ENCODE measurements around the gene RGS9. TPM values are rescaled to one million over a fixed set of nuclear protein-coding genes. Genes with fewer than 3 reads are reported as not detected.

RGS9 gene
- total and polyA plus RNA-seq, 2 of the 13 experiments (the other 11 are each of a cell fraction or from before 2014, with no cell fraction given), result 0.44 to 0.74 TPM

DNA sequence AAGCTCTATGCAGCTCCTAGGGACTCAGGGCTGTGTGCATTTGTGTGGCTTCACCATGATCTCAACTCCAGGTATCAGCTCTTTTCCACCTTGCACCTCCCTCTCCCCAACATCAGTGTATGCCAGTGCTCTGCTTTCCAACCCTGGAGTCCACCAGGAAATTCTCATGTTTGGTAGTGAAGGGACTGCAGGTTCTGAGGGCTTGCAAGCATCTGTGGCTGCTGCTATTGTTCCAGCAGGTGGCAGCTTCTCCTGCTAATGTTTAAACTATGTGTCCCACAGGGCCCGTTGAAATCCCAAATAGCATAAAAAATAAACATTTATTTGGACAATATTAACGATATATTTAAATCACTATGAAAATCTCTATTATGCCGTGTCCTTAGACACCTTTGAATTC lies 82.0 kb downstream of the RGS9 start:
- BruUV-seq (replicated peaks), result no TSS peak
- Histone ChIP-seq H3K4me3 (replicated peaks in 1 of 3; ENCODE audit: insufficient read depth in 1 of 3, low read depth in 2 of 3, low read length in 3 of 3) (no peak overlapping the region), H3K4me1 (ENCODE audit: insufficient read depth, low read length) (0 out of 2 replicates have a peak, but pooled peaks cover 5% of the 10 kb centered on the region), H2AFZ (ENCODE audit: low read length) (no peak overlapping the region), H3K36me3 (replicated peaks in 1 of 2; ENCODE audit: control insufficient read depth in 1 of 2, insufficient read depth in 2 of 2, low read length in 2 of 2) (no peaks in the 10 kb centered on the region), H4K20me1 (ENCODE audit: insufficient read depth, low read length) (no peaks in the 10 kb centered on the region), H3K27me3 (ENCODE audit: control insufficient read depth in 1 of 2, insufficient read depth in 2 of 2, low read length in 2 of 2) (peaks cover 0 to 19% of the 10 kb centered on the region in 2 experiments; a peak in 1 of 5 replicates), H3K79me2 (ENCODE audit: insufficient read depth, low read length) (no peaks in the 10 kb centered on the region), H3K4me2 (ENCODE audit: low read depth, low read length) (no peak overlapping the region), H3K27ac (ENCODE audit: extremely low read length, insufficient read depth, low read length) (no peak overlapping the region), H3K9ac (ENCODE audit: insufficient read depth, low read depth, low read length) (no peak overlapping the region), H3K9me3 (ENCODE audit: low read length) (no peaks in the 10 kb centered on the region)
- ATAC-seq (peak; percentile 42; the same call in 1 of the 3 replicates), FAIRE-seq (no peak), DNase-seq (ENCODE audit: low spot score) (no peak)
- intact Hi-C loops (cut with micrococcal nuclease; ENCODE audit: unreplicated experiment) (no loop called here), in situ Hi-C loops (cut with HindIII; ENCODE audit: extremely low pct_ligation_motif_present, low pct_unique_long_range_greater_than_20kb) (no loop called here)
- POLR2A ChIA-PET, result no interaction called here
- CTCF ChIA-PET (ENCODE audit: low intra/inter-chr PET ratio, low total read pairs), result interaction anchor here (0.7 kb wide), 1 partner anchor 947 kb away, joined by 3 read pairs; no protein-coding TSS in a partner anchor
- WGBS (ENCODE audit: low lambda C conversion rate), result under 1% methylated on average over 3 of the region's 3 CpGs
- peak; percentile 23; the same call in 1 of the 2 replicates for TF ChIP-seq STAG1 (CRISPR knock-in tag; IDR thresholded peaks at IDR 0.05)
- TF ChIP-seq ZNF773 (CRISPR knock-in tag; IDR thresholded peaks at IDR 0.05; ENCODE audit: borderline replicate concordance), result no peak
- TF ChIP-seq, protein P1, sequence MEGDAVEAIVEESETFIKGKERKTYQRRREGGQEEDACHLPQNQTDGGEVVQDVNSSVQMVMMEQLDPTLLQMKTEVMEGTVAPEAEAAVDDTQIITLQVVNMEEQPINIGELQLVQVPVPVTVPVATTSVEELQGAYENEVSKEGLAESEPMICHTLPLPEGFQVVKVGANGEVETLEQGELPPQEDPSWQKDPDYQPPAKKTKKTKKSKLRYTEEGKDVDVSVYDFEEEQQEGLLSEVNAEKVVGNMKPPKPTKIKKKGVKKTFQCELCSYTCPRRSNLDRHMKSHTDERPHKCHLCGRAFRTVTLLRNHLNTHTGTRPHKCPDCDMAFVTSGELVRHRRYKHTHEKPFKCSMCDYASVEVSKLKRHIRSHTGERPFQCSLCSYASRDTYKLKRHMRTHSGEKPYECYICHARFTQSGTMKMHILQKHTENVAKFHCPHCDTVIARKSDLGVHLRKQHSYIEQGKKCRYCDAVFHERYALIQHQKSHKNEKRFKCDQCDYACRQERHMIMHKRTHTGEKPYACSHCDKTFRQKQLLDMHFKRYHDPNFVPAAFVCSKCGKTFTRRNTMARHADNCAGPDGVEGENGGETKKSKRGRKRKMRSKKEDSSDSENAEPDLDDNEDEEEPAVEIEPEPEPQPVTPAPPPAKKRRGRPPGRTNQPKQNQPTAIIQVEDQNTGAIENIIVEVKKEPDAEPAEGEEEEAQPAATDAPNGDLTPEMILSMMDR (CRISPR knock-in tag; IDR thresholded peaks at IDR 0.05), result peak; percentile 26; the same call in 1 of the 2 replicates

DNA sequence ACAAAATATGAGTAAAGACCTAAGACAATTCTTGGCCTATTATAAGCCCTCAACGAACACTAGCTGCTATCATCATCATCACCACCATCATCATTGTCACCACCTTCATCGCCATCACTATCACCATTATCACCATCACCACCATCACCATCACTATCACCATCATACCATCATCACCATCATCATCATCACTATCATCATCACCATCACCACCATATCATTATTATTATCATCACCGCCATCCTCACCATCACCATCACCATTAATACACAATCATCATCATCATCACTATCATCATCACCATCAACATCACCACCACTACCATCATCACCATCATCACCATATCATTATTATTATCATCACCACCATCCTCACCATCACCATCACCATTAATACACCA lies 82.5 kb downstream of the RGS9 start:
- no peak overlapping the region for H3K4me3 ChIP-seq (replicated peaks in 1 of 3; ENCODE audit: insufficient read depth in 1 of 3, low read depth in 2 of 3, low read length in 3 of 3)
- FAIRE-seq (no peak), ATAC-seq (no peak), DNase-seq (ENCODE audit: low spot score) (no peak)
- no peaks in the 10 kb centered on the region for H3K79me2 ChIP-seq (ENCODE audit: insufficient read depth, low read length)
- H2AFZ ChIP-seq (ENCODE audit: low read length), result no peak overlapping the region
- WGBS (ENCODE audit: low lambda C conversion rate), result 61% methylated on average over 3 of the region's 3 CpGs
- intact Hi-C loops (cut with micrococcal nuclease; ENCODE audit: unreplicated experiment), result no loop called here
- H3K27me3 ChIP-seq (ENCODE audit: control insufficient read depth in 1 of 2, insufficient read depth in 2 of 2, low read length in 2 of 2), result peaks cover under 1 to 22% of the 10 kb centered on the region in 2 experiments; a peak in 3 of 5 replicates
- no peaks in the 10 kb centered on the region for H4K20me1 ChIP-seq (ENCODE audit: insufficient read depth, low read length)
- ChIA-PET CTCF (ENCODE audit: low intra/inter-chr PET ratio, low total read pairs) (interaction anchor here (0.7 kb wide), 1 partner anchor 946 kb away, joined by 3 read pairs; no protein-coding TSS in a partner anchor), POLR2A (no interaction called here)
- H3K4me2 ChIP-seq (ENCODE audit: low read depth, low read length), result no peak overlapping the region
- no peak overlapping the region for H3K9ac ChIP-seq (ENCODE audit: insufficient read depth, low read depth, low read length)
- BruUV-seq (replicated peaks), result no TSS peak
- in situ Hi-C loops (cut with HindIII; ENCODE audit: extremely low pct_ligation_motif_present, low pct_unique_long_range_greater_than_20kb), result no loop called here
- 0 out of 2 replicates have a peak, but pooled peaks cover 5% of the 10 kb centered on the region for H3K4me1 ChIP-seq (ENCODE audit: insufficient read depth, low read length)
- H3K9me3 ChIP-seq (ENCODE audit: low read length), result no peaks in the 10 kb centered on the region
- no peaks in the 10 kb centered on the region for H3K36me3 ChIP-seq (replicated peaks in 1 of 2; ENCODE audit: control insufficient read depth in 1 of 2, insufficient read depth in 2 of 2, low read length in 2 of 2)
- H3K27ac ChIP-seq (ENCODE audit: extremely low read length, insufficient read depth, low read length), result no peak overlapping the region
- TF ChIP-seq FOXK2 (IDR thresholded peaks at IDR 0.05) (peak; percentile 50; the same call in 1 of the 2 replicates), LCORL (IDR thresholded peaks at IDR 0.05) (peak; percentile 23; the same call in 1 of the 2 replicates), LCORL (CRISPR knock-in tag; IDR thresholded peaks at IDR 0.05) (no peak), ZNF136 (CRISPR knock-in tag; IDR thresholded peaks at IDR 0.05; ENCODE audit: low read depth) (no peak), PLRG1 (conservative IDR thresholded peaks at IDR 0.05) (0 out of 2 replicates have a peak, but pooled peaks have one; percentile 57), HNRNPK (IDR thresholded peaks at IDR 0.05; ENCODE audit: low read depth, low read length, poor library complexity, severe bottlenecking) (no peak), CREB1 (IDR thresholded peaks at IDR 0.05) (peak; percentile 97), CREB1 (CRISPR knock-in tag; IDR thresholded peaks at IDR 0.05) (no peak), PHB2 (IDR thresholded peaks at IDR 0.05; ENCODE audit: partially characterized antibody) (peak; percentile 41), ZNF776 (CRISPR knock-in tag; IDR thresholded peaks at IDR 0.05) (no peak), IKZF1 (IDR thresholded peaks at IDR 0.05) (0 out of 2 replicates have a peak, but pooled peaks have one; percentile 88), FOXP1 (IDR thresholded peaks at IDR 0.05) (peak; percentile 41; the same call in 1 of the 2 replicates), FOXP1 (CRISPR knock-in tag; IDR thresholded peaks at IDR 0.05) (no peak), ZNF282 (IDR thresholded peaks at IDR 0.05; ENCODE audit: partially characterized antibody) (peak; percentile 74)
- TF ChIP-seq, protein P2, sequence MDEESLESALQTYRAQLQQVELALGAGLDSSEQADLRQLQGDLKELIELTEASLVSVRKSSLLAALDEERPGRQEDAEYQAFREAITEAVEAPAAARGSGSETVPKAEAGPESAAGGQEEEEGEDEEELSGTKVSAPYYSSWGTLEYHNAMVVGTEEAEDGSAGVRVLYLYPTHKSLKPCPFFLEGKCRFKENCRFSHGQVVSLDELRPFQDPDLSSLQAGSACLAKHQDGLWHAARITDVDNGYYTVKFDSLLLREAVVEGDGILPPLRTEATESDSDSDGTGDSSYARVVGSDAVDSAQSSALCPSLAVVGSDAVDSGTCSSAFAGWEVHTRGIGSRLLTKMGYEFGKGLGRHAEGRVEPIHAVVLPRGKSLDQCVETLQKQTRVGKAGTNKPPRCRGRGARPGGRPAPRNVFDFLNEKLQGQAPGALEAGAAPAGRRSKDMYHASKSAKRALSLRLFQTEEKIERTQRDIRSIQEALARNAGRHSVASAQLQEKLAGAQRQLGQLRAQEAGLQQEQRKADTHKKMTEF (CRISPR knock-in tag; IDR thresholded peaks at IDR 0.05), result no peak

Data from HepG2 (cell line).